ENCODE measurements around the gene SHOX.

The SHOX gene

GRCh38 chrX:633985-634958 is 3.7 kb downstream of the SHOX start:
- H3K4me3 ChIP-seq (ENCODE audit: control insufficient read depth, low read depth, low read length) = no peak overlapping the region
- DNase-seq (ENCODE audit: low read depth) = no peak
- TF ChIP-seq CTCF (IDR thresholded peaks at IDR 0.05; ENCODE audit: control insufficient read depth, insufficient read depth, low read depth, low read length, missing control alignments) = no peak

DNA sequence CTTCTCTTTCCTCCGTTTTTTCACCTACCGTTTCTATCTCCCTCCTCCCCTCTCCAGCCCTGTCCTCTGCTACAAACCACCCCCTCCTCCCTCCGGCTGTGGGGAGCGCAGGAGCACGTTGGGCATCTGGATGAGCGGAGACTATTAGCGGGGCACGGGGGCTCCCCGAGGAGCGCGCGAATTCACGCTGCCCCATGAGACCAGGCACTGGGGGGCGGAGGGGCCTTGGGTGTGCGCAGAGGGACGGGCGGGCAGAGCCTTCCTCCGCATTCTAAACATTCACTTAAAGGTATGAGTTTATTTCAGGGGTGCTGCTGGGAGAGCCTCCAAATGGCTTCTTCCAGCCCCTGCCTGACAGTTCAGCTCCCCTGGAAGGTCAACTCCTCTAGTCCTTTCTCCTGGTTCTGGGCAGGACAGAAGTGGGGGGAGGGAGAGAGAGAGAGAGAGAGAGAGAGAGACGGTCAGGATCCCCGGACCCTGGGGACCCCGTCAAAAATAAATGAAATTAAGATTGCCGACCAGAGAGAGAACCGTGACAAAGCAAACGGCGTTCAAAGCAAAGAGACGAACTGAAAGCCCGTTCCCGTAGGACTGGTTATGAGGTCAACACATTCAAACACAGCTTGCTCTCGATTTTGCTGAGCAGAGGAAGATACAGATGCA is 5.0 kb downstream of the SHOX start:
- TF ChIP-seq CTCF (IDR thresholded peaks at IDR 0.05; ENCODE audit: control insufficient read depth, insufficient read depth, low read depth, low read length, missing control alignments) = no peak
- no peak overlapping the region for H3K4me3 ChIP-seq (ENCODE audit: control insufficient read depth, low read depth, low read length)
- DNase-seq (ENCODE audit: low read depth) = no peak

DNA sequence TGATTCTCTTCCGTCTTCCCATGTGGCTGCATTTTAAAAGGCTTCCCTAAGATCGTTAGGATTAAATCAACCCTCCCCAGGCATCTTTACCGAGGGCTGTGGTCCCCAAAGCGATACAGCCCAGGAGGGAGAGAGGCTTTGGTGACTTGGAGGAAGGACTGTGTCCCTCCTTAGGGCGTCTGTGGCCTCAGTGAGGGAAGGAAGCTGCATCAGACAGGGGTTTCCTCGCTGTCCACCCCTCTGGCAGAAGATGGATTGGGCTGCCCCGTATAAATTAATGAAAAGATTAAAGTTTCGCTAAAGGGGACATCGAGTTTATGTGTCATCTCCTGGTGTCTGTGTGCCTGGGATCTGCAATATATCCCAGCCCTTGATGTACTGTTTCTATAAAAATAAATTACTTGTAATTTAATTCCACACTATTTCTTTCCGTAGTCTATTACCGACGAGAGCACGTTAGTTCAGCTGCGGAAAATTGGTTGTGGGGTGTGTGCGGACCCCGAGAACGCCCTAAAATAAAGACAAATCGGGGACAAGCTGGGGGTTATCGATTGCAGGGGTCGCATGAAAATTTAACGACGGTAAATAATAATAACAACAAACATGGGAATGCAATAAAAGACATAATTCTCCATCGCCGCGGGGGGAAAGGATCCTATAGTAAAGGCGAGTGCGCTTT is 6.5 kb downstream of the SHOX start:
- no peak overlapping the region for H3K4me3 ChIP-seq (ENCODE audit: control insufficient read depth, low read depth, low read length)
- TF ChIP-seq CTCF (IDR thresholded peaks at IDR 0.05; ENCODE audit: control insufficient read depth, insufficient read depth, low read depth, low read length, missing control alignments) = no peak
- no peak for DNase-seq (ENCODE audit: low read depth)

- DNase-seq (ENCODE audit: low read depth) = no peak
- no peak overlapping the region for H3K4me3 ChIP-seq (ENCODE audit: control insufficient read depth, low read depth, low read length)
- TF ChIP-seq CTCF (IDR thresholded peaks at IDR 0.05; ENCODE audit: control insufficient read depth, insufficient read depth, low read depth, low read length, missing control alignments) = no peak
These were observed 7.3 kb downstream of the SHOX start for GRCh38 chrX:637660-638481.

DNA sequence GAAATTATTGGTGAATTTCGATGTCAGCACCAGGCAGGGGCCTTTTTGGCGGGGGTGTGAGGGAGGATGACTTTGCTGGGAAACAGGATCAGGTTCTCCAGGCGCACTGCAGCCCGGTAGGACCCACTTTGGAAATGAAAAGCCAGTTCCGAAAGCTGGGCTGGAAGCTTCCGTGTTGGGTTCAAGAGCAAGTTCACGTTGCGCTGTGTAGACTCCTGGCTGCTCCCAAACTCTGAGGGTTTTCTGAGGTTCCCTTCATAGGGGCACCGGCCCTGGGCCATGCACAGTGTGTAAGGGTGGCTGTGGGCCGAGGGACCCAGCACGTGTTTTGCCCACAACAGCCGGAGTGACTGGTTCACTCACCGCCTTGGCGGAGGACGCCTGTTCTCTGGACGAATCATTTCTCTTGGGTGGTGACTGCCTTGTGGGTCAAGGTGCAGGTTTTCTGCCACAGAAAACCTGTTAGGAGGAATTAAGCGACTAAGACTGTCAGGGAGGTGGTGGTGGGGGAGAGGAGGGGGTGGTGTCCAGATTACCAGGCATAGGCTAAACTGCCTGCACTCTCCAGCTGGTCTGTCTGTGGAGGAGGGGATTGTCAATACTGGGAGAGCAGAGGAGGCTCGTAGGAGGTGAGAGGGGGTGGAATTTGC is 8.0 kb downstream of the SHOX start:
- no peak for TF ChIP-seq CTCF (IDR thresholded peaks at IDR 0.05; ENCODE audit: control insufficient read depth, insufficient read depth, low read depth, low read length, missing control alignments)
- no peak for DNase-seq (ENCODE audit: low read depth)
- no peak overlapping the region for H3K4me3 ChIP-seq (ENCODE audit: control insufficient read depth, low read depth, low read length)
